Kidney epithelial cell (primary cell): Measurements from ENCODE around the gene INS. TPM values are rescaled to one million over a fixed set of nuclear protein-coding genes. Genes with fewer than 3 reads are reported as not detected.

Experiments
- DNase-seq: peaks from one replicate; pipeline ENCODE4 v3.0.0-alpha.2; 2010; ENCODE audit warnings: low read depth
- H3K27me3 ChIP-seq: 2 replicates; pipeline ENCODE4 v1.6.0; 2011; ENCODE audit warnings: low read length; ENCODE audit not compliant: control insufficient read depth, insufficient read depth
- H3K36me3 ChIP-seq: 2 replicates; pipeline ENCODE4 v1.5.1; 2011; ENCODE audit warnings: low read length; ENCODE audit not compliant: control insufficient read depth, insufficient read depth
- H3K4me3 ChIP-seq: 2 replicates; pipeline ENCODE4 v1.5.1; 2011; ENCODE audit warnings: low read depth, mild to moderate bottlenecking, control low read depth, low read length
- CTCF ChIP-seq: IDR thresholded peaks from 2 replicates; pipeline ENCODE4 v1.5.1; 2011; ENCODE audit warnings: mild to moderate bottlenecking, moderate library complexity, low read length, control low read depth, inconsistent platforms; ENCODE audit not compliant: insufficient read depth, poor library complexity, severe bottlenecking
- total RNA-seq: library from RNA; depleted of rRNA; stranded (reverse); fragments of >200 nt; gene quantifications from 2 replicates; pipeline ENCODE4 v1.2.3, GENCODE V29; 2015

INS gene
- total RNA-seq, 1 donor from 2014 or later: not detected

GRCh38 chr11:2118677-2119076, 42.3 kb downstream of the INS start:
- TF ChIP-seq CTCF: no peak
- no peak for DNase-seq
- Histone ChIP-seq H3K4me3 (no peak overlapping the region), H3K27me3 (peaks cover 11% of the 10 kb centered on the region), H3K36me3 (no peaks in the 10 kb centered on the region)

- no peak for TF ChIP-seq CTCF
- no peak for DNase-seq
- H3K4me3 ChIP-seq: no peak overlapping the region
- H3K36me3 ChIP-seq: no peaks in the 10 kb centered on the region
- H3K27me3 ChIP-seq: peaks cover 5% of the 10 kb centered on the region
These were observed 44.3 kb downstream of the INS start for GRCh38 chr11:2116680-2117079.

GRCh38 chr11:2115308-2115707, 45.7 kb downstream of the INS start:
- no peak for DNase-seq
- H3K4me3 ChIP-seq: no peak overlapping the region
- no peaks in the 10 kb centered on the region for H3K36me3 ChIP-seq
- TF ChIP-seq CTCF: no peak
- peaks cover 2% of the 10 kb centered on the region for H3K27me3 ChIP-seq

- H3K27me3 ChIP-seq: peaks cover 2% of the 10 kb centered on the region
- no peak for TF ChIP-seq CTCF
- H3K36me3 ChIP-seq: no peaks in the 10 kb centered on the region
These were observed 46.4 kb downstream of the INS start for GRCh38 chr11:2114430-2115241.

GRCh38 chr11:2113776-2114175, 47.2 kb downstream of the INS start:
- TF ChIP-seq CTCF: no peak
- H3K27me3 ChIP-seq: peaks cover 7% of the 10 kb centered on the region
- H3K4me3 ChIP-seq: no peak overlapping the region

More at GRCh38 chr11:2114430-2115241, 46.4 kb downstream of the INS start:
- no peak overlapping the region for H3K4me3 ChIP-seq
- DNase-seq: no peak

GRCh38 chr11:2110521-2110920, 50.5 kb downstream of the INS start:
- no peaks in the 10 kb centered on the region for H3K36me3 ChIP-seq
- DNase-seq: no peak
- peaks cover 15% of the 10 kb centered on the region for H3K27me3 ChIP-seq
- no peak for TF ChIP-seq CTCF
- H3K4me3 ChIP-seq: no peak overlapping the region

More at GRCh38 chr11:2113776-2114175, 47.2 kb downstream of the INS start:
- no peaks in the 10 kb centered on the region for H3K36me3 ChIP-seq
- DNase-seq: no peak
